ENCODE measurements around the gene CCSER1.
"Not testable (repeated sequence)": the region's sequence is repeated elsewhere in the genome, so short reads cannot be mapped to it uniquely, and the experiment has no call there.

CCSER1 gene

GRCh38 chr4:91345632-91346031 lies 1218.4 kb downstream of the CCSER1 start:
- H3K4me3 ChIP-seq (ENCODE audit: low read depth, low read length) = no peak overlapping the region
- DNase-seq (ENCODE audit: low read depth, low spot score) = no peak
- TF ChIP-seq CTCF (IDR thresholded peaks at IDR 0.05; ENCODE audit: low read depth, low read length) = no peak
- in situ Hi-C loops (cut with HindIII; ENCODE audit: low sequenced_read_pairs) = no loop called here

- DNase-seq (ENCODE audit: low read depth, low spot score); in situ Hi-C loops (cut with HindIII; ENCODE audit: low sequenced_read_pairs); H3K4me3 ChIP-seq (ENCODE audit: low read depth, low read length): not testable (repeated sequence)
Measured at GRCh38 chr4:91356496-91356895, 1229.3 kb downstream of the CCSER1 start.

- H3K4me3 ChIP-seq (ENCODE audit: low read depth, low read length); DNase-seq (ENCODE audit: low read depth, low spot score); in situ Hi-C loops (cut with HindIII; ENCODE audit: low sequenced_read_pairs): not testable (repeated sequence)
Measured at GRCh38 chr4:91358016-91358415, 1230.8 kb downstream of the CCSER1 start.

- DNase-seq (ENCODE audit: low read depth, low spot score); H3K4me3 ChIP-seq (ENCODE audit: low read depth, low read length); in situ Hi-C loops (cut with HindIII; ENCODE audit: low sequenced_read_pairs): not testable (repeated sequence)
Measured at GRCh38 chr4:91358621-91359020, 1231.4 kb downstream of the CCSER1 start.

GRCh38 chr4:91359041-91360031 lies 1232.1 kb downstream of the CCSER1 start:
- in situ Hi-C loops (cut with HindIII; ENCODE audit: low sequenced_read_pairs) = no loop called here
- H3K4me3 ChIP-seq (ENCODE audit: low read depth, low read length) = no peak overlapping the region
- TF ChIP-seq CTCF (IDR thresholded peaks at IDR 0.05; ENCODE audit: low read depth, low read length) = no peak
- no peak for DNase-seq (ENCODE audit: low read depth, low spot score)

GRCh38 chr4:91362125-91362524 lies 1234.9 kb downstream of the CCSER1 start:
- H3K4me3 ChIP-seq (ENCODE audit: low read depth, low read length) = no peak overlapping the region
- in situ Hi-C loops (cut with HindIII; ENCODE audit: low sequenced_read_pairs) = no loop called here
- TF ChIP-seq CTCF (IDR thresholded peaks at IDR 0.05; ENCODE audit: low read depth, low read length) = no peak
- DNase-seq (ENCODE audit: low read depth, low spot score) = no peak

GRCh38 chr4:91366554-91366953 lies 1239.4 kb downstream of the CCSER1 start:
- DNase-seq (ENCODE audit: low read depth, low spot score) = no peak
- no peak overlapping the region for H3K4me3 ChIP-seq (ENCODE audit: low read depth, low read length)
- TF ChIP-seq CTCF (IDR thresholded peaks at IDR 0.05; ENCODE audit: low read depth, low read length) = no peak
- in situ Hi-C loops (cut with HindIII; ENCODE audit: low sequenced_read_pairs) = no loop called here

GRCh38 chr4:91369116-91369515 lies 1241.9 kb downstream of the CCSER1 start:
- in situ Hi-C loops (cut with HindIII; ENCODE audit: low sequenced_read_pairs) = no loop called here
- no peak overlapping the region for H3K4me3 ChIP-seq (ENCODE audit: low read depth, low read length)
- TF ChIP-seq CTCF (IDR thresholded peaks at IDR 0.05; ENCODE audit: low read depth, low read length) = no peak
- no peak for DNase-seq (ENCODE audit: low read depth, low spot score)

All from astrocyte of the spinal cord (primary cell).